GM19455 (cell line): ENCODE measurements around the gene CARHSP1.
"Not testable (repeated sequence)": the region's sequence is repeated elsewhere in the genome, so short reads cannot be mapped to it uniquely, and the experiment has no call there.

Experiments
- ATAC-seq: cut with Tn5 transposase; IDR thresholded peaks from one replicate; pipeline ENCODE4 v1.9.1; 2021; ENCODE audit not compliant: unreplicated experiment

CARHSP1 gene

GRCh38 chr16:8836797-8837196 lies 32.0 kb downstream of the CARHSP1 start:
- ATAC-seq = not testable (repeated sequence)

- ATAC-seq = no peak
Measured at GRCh38 chr16:8832717-8833105, 36.1 kb downstream of the CARHSP1 start.

- ATAC-seq = no peak
Measured at GRCh38 chr16:8831871-8832716, 36.7 kb downstream of the CARHSP1 start.

- no peak for ATAC-seq
Measured at GRCh38 chr16:8831450-8831849, 37.4 kb downstream of the CARHSP1 start.

- ATAC-seq = no peak
Measured at GRCh38 chr16:8828541-8829165, 40.2 kb downstream of the CARHSP1 start.

- ATAC-seq = no peak
Measured at GRCh38 chr16:8826278-8826879, 42.4 kb downstream of the CARHSP1 start.

GRCh38 chr16:8822403-8822802 lies 46.4 kb downstream of the CARHSP1 start:
- no peak for ATAC-seq

- no peak for ATAC-seq
Measured at GRCh38 chr16:8819411-8820034, 49.3 kb downstream of the CARHSP1 start.

- ATAC-seq = no peak
Measured at GRCh38 chr16:8818504-8819270, 50.1 kb downstream of the CARHSP1 start.

GRCh38 chr16:8816967-8817655 lies 51.7 kb downstream of the CARHSP1 start:
- no peak for ATAC-seq

- ATAC-seq = no peak
Measured at GRCh38 chr16:8814095-8814806, 54.6 kb downstream of the CARHSP1 start.

GRCh38 chr16:8812162-8812843 lies 56.5 kb downstream of the CARHSP1 start:
- no peak for ATAC-seq

- no peak for ATAC-seq
Measured at GRCh38 chr16:8808613-8809353, 60.0 kb downstream of the CARHSP1 start.

GRCh38 chr16:8808009-8808408 lies 60.8 kb downstream of the CARHSP1 start:
- no peak for ATAC-seq

GRCh38 chr16:8807189-8807588 lies 61.6 kb downstream of the CARHSP1 start:
- no peak for ATAC-seq

- no peak for ATAC-seq
Measured at GRCh38 chr16:8806272-8806983, 62.4 kb downstream of the CARHSP1 start.

GRCh38 chr16:8804313-8804712 lies 64.5 kb downstream of the CARHSP1 start:
- ATAC-seq = no peak

GRCh38 chr16:8803733-8804132 lies 65.1 kb downstream of the CARHSP1 start:
- ATAC-seq = not testable (repeated sequence)
